Activated gamma-delta T cell (primary cell): Measurements from ENCODE around the gene TLR7.

Experiments used
- DNase-seq: peaks from one replicate; lab custom pipeline; 2025; lab: John Stamatoyannopoulos, UW
- total RNA-seq, 2 donors: gene quantifications; one replicate each; lab custom pipeline; 2026; lab: John Stamatoyannopoulos, UW

TLR7 gene
- total RNA-seq = 0 to 0.39 reads per million in 2 donors

GRCh38 chrX:12866451-12867377 is at the start of gene TLR7:
TLR7 (plus strand) TSS chrX:12867072; CDS start chrX:12867579, 507 bp downstream.
- DNase-seq = no peak

- no peak for DNase-seq
Observed at GRCh38 chrX:12817528-12817927, 49.3 kb upstream of the TLR7 start.

- DNase-seq = no peak
Observed at GRCh38 chrX:12819222-12819621, 47.6 kb upstream of the TLR7 start.

GRCh38 chrX:12820737-12821136 is 46.1 kb upstream of the TLR7 start:
- no peak for DNase-seq

GRCh38 chrX:12824944-12825343 is 41.9 kb upstream of the TLR7 start:
- DNase-seq = no peak

- no peak for DNase-seq
Observed at GRCh38 chrX:12825801-12826200, 41.1 kb upstream of the TLR7 start.

- no peak for DNase-seq
Observed at GRCh38 chrX:12843061-12843667, 23.7 kb upstream of the TLR7 start.

- no peak for DNase-seq
Observed at GRCh38 chrX:12843668-12844279, 23.1 kb upstream of the TLR7 start.

GRCh38 chrX:12844319-12844718 is 22.6 kb upstream of the TLR7 start:
- DNase-seq = no peak

GRCh38 chrX:12865359-12865758 is 1.5 kb upstream of the TLR7 start:
- DNase-seq = no peak

- DNase-seq = no peak
Observed at GRCh38 chrX:12867685-12868084, 813 bp downstream of the TLR7 start.

- DNase-seq = no peak
Observed at GRCh38 chrX:12868747-12869146, 1.9 kb downstream of the TLR7 start.

GRCh38 chrX:12871257-12871656 is 4.4 kb downstream of the TLR7 start:
- no peak for DNase-seq

GRCh38 chrX:12872741-12873140 is 5.9 kb downstream of the TLR7 start:
- no peak for DNase-seq

GRCh38 chrX:12874581-12874980 is 7.7 kb downstream of the TLR7 start:
- DNase-seq = no peak

GRCh38 chrX:12877386-12877785 is 10.5 kb downstream of the TLR7 start:
- no peak for DNase-seq

GRCh38 chrX:12878536-12878935 is 11.7 kb downstream of the TLR7 start:
- no peak for DNase-seq

GRCh38 chrX:12881914-12882313 is 15.0 kb downstream of the TLR7 start:
- DNase-seq = no peak

- no peak for DNase-seq
Observed at GRCh38 chrX:12885508-12885907, 18.6 kb downstream of the TLR7 start.

GRCh38 chrX:12886545-12886944 is 19.7 kb downstream of the TLR7 start:
- no peak for DNase-seq

GRCh38 chrX:12887141-12887540 is 20.3 kb downstream of the TLR7 start:
- no peak for DNase-seq

- no peak for DNase-seq
Observed at GRCh38 chrX:12887767-12888166, 20.9 kb downstream of the TLR7 start.

- DNase-seq = no peak
Observed at GRCh38 chrX:12890467-12890866, 23.6 kb downstream of the TLR7 start.
